GM23338 (cell line): ENCODE measurements around the gene C14orf180. TPM values are rescaled to one million over a fixed set of nuclear protein-coding genes. Genes with fewer than 3 reads are reported as not detected.

Source experiments
- ATAC-seq: fragments of 200-7000 bp; cut with Tn5 transposase; 3 replicates; pipeline ENCODE4 v1.9.1; 2020
- DNase-seq: peaks from one replicate; pipeline ENCODE4 v3.0.0-alpha.2; 2015; ENCODE audit warnings: low spot score
- H2AFZ ChIP-seq: fragments of 200-600 bp; sonication (generic); 2 replicates; pipeline ENCODE4 v1.8.0; 2016; ENCODE audit warnings: antibody characterized with exemption, mild to moderate bottlenecking, moderate library complexity
- H3F3A ChIP-seq: fragments of 200-600 bp; sonication (generic); replicated peaks from 2 replicates; pipeline ENCODE4 v1.8.0; 2017; ENCODE audit warnings: antibody characterized with exemption, mixed run types, low read depth
- H3K27ac ChIP-seq: fragments of 200-600 bp; sonication (generic); 2 replicates; pipeline ENCODE4 v1.6.1; 2016; ENCODE audit warnings: low read depth
- H3K27me3 ChIP-seq: fragments of 200-600 bp; sonication (generic); 2 replicates; pipeline ENCODE4 v1.8.0; 2016; ENCODE audit warnings: mild to moderate bottlenecking, mixed run types, moderate library complexity; ENCODE audit not compliant: insufficient read depth
- H3K36me3 ChIP-seq: fragments of 200-600 bp; sonication (generic); 2 replicates; pipeline ENCODE4 v1.8.0; 2016; ENCODE audit warnings: mild to moderate bottlenecking; ENCODE audit not compliant: insufficient read depth
- H3K4me1 ChIP-seq: fragments of 200-600 bp; sonication (generic); 2 replicates; pipeline ENCODE4 v1.8.0; 2016; ENCODE audit warnings: mild to moderate bottlenecking, moderate library complexity; ENCODE audit not compliant: insufficient read depth
- H3K4me2 ChIP-seq: fragments of 200-600 bp; sonication (generic); 2 replicates; pipeline ENCODE4 v1.7.1; 2017; ENCODE audit warnings: mixed run types
- H3K4me3 ChIP-seq: fragments of 200-600 bp; sonication (generic); 2 replicates; pipeline ENCODE4 v1.6.1; 2016; ENCODE audit warnings: mixed run types
- H3K79me2 ChIP-seq: fragments of 200-600 bp; sonication (generic); replicated peaks from 2 replicates; pipeline ENCODE4 v1.8.0; 2017; ENCODE audit warnings: mild to moderate bottlenecking; ENCODE audit not compliant: insufficient read depth
- H3K9me2 ChIP-seq: fragments of 200-600 bp; sonication (generic); 2 replicates; pipeline ENCODE4 v1.8.0; 2017; ENCODE audit not compliant: insufficient read depth
- H4K20me1 ChIP-seq: fragments of 200-600 bp; sonication (generic); replicated peaks from 2 replicates; pipeline ENCODE4 v1.8.0; 2017; ENCODE audit warnings: mild to moderate bottlenecking; ENCODE audit not compliant: insufficient read depth
- H3K27ac Mint-ChIP-seq: 2 replicates; pipeline ENCODE4 v1.8.0; 2020; ENCODE audit warnings: inconsistent platforms, mild to moderate bottlenecking, moderate library complexity, mixed read lengths
- H3K27me3 Mint-ChIP-seq: 3 replicates; pipeline ENCODE4 v1.8.0; 2022; ENCODE audit warnings: low read depth, mild to moderate bottlenecking, moderate library complexity, mixed read lengths, inconsistent platforms; ENCODE audit not compliant: insufficient read depth, poor library complexity
- H3K36me3 Mint-ChIP-seq: 3 replicates; pipeline ENCODE4 v1.8.0; 2021; ENCODE audit warnings: low read depth, mild to moderate bottlenecking, inconsistent platforms, moderate library complexity, mixed read lengths
- H3K4me1 Mint-ChIP-seq: 3 replicates; pipeline ENCODE4 v1.8.0; 2020; ENCODE audit warnings: mild to moderate bottlenecking, inconsistent platforms, mixed read lengths
- H3K4me3 Mint-ChIP-seq: 3 replicates; pipeline ENCODE4 v1.8.0; 2021; ENCODE audit warnings: moderate library complexity, mild to moderate bottlenecking, inconsistent platforms, mixed read lengths
- H3K9me3 Mint-ChIP-seq: 3 replicates; pipeline ENCODE4 v1.8.0; 2020; ENCODE audit warnings: moderate library complexity, mild to moderate bottlenecking, inconsistent platforms, mixed read lengths
- CREB1 ChIP-seq: fragments of 250-450 bp; sonication (Bioruptor Pico); IDR thresholded peaks from 2 replicates; pipeline ENCODE4 v1.5.0; 2020; ENCODE audit warnings: low read depth, mild to moderate bottlenecking, moderate library complexity
- CTCF ChIP-seq, 2 experiments: fragments of 200-600 bp in 1 of 2; sonication (generic) in 1 of 2; conservative IDR thresholded peaks; 2 replicates each; pipeline versions ENCODE4 v1.5.1 to v1.6.1; 2016 to 2017; ENCODE audit warnings: antibody characterized with exemption in 2 of 2, low read depth in 2 of 2, mild to moderate bottlenecking in 2 of 2, moderate library complexity in 1 of 2
- EZH2 ChIP-seq: fragments of 200-600 bp; sonication (generic); IDR thresholded peaks from one replicate; pipeline ENCODE4 v1.8.0; 2017; ENCODE audit warnings: antibody characterized with exemption, mild to moderate bottlenecking, low read depth; ENCODE audit not compliant: unreplicated experiment
- EZH2phosphoT487 ChIP-seq: fragments of 200-600 bp; sonication (generic); IDR thresholded peaks from one replicate; pipeline ENCODE4 v1.8.1; 2018; ENCODE audit warnings: antibody characterized with exemption; ENCODE audit not compliant: unreplicated experiment
- JUNB ChIP-seq: IDR thresholded peaks from one replicate; pipeline ENCODE4 v1.6.1; 2016; ENCODE audit warnings: antibody characterized with exemption; ENCODE audit not compliant: unreplicated experiment
- NANOG ChIP-seq: IDR thresholded peaks from 2 replicates; pipeline ENCODE4 v1.6.1; 2016; ENCODE audit warnings: antibody characterized with exemption, borderline replicate concordance
- POLR2AphosphoS5 ChIP-seq: IDR thresholded peaks from 2 replicates; pipeline ENCODE4 v1.6.1; 2016; ENCODE audit warnings: antibody characterized with exemption, low read depth
- REST ChIP-seq: IDR thresholded peaks from one replicate; pipeline ENCODE4 v1.6.1; 2018; ENCODE audit warnings: antibody characterized with exemption; ENCODE audit not compliant: unreplicated experiment
- STAT1 ChIP-seq: IDR thresholded peaks from one replicate; pipeline ENCODE4 v1.6.1; 2016; ENCODE audit warnings: antibody characterized with exemption; ENCODE audit not compliant: unreplicated experiment
- ZNF114 ChIP-seq: fragments of 250-450 bp; sonication (Bioruptor Pico); IDR thresholded peaks from 2 replicates; pipeline ENCODE4 v1.5.0; 2020; ENCODE audit warnings: mild to moderate bottlenecking, moderate library complexity
- ZNF331 ChIP-seq: fragments of 250-450 bp; sonication (Bioruptor Pico); IDR thresholded peaks from 2 replicates; pipeline ENCODE4 v1.5.0; 2020; ENCODE audit warnings: low read depth, mild to moderate bottlenecking, moderate library complexity
- ZNF462 ChIP-seq: fragments of 250-450 bp; sonication (Bioruptor Pico); IDR thresholded peaks from 2 replicates; pipeline ENCODE4 v1.5.0; 2020; ENCODE audit warnings: mild to moderate bottlenecking, moderate library complexity
- polyA plus RNA-seq: library from polyadenylated mRNA; unstranded; fragments of >200 nt; fragmentation: Nextera tagmentation; extraction: Ambion mirVana; gene quantifications from 2 replicates; pipeline ENCODE4 v1.2.1, GENCODE V29; 2016
- total RNA-seq: library from RNA; depleted of rRNA; stranded (reverse); fragments of >200 nt; shearing (Covaris generic); gene quantifications from 2 replicates; pipeline ENCODE4 v1.2.3, GENCODE V29; 2014
- TF ChIP-seq, protein P1 (sequence below): IDR thresholded peaks from 2 replicates; pipeline ENCODE4 v1.6.1; 2016; ENCODE audit warnings: antibody characterized with exemption

The C14orf180 gene
- total and polyA plus RNA-seq, 2 experiments from 2014 or later, result not detected

DNA sequence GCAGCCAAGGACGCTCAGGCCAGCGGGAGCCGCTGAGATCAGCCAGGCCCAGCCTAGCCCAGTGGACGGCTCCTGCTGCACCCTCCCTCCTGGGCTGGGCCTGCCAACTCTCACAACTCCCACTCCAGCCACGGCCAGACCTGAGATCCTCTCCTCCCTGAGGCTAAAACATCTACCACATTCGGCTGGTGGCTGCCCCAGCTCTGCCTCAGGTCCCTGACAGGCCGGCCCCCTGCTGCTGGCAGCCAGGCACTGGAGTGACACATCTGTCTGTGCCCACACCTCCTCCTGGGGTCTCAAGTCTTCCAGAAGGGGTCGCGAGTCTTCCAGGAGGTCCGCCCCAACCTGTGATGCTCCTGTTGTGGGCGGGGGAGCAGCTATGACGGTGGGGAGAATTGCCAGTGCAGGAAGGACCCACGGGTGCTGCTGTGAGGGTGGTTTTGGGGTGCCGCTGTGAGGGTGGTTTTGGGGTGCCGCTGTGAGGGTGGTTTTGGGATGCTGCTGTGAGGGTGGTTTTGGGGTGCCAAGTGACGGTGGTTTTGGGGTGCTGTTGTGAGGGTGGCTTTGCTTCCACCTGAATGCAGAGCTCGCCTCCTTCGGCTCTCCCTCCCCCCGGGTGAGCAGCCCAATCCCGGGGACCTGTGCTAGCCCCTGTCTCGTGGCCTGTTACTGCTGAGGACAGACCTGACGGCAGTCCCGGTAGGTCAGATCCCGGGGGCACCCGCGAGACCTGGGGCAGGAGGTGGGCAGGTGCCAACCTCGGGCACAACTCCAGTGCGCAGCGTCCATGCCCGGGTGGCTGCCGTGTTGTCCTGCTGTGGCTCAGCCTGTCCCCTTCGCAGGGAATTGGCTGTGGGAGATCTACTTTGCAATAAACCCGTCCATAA, 27.5 kb upstream of the C14orf180 start:
- no peaks in the 10 kb centered on the region for H3F3A ChIP-seq
- Mint-ChIP-seq H3K9me3 (no peaks in the 10 kb centered on the region), H3K4me3 (no peak overlapping the region), H3K4me1 (peaks cover 8% of the 10 kb centered on the region), H3K36me3 (no peaks in the 10 kb centered on the region), H3K27ac (no peak overlapping the region), H3K27me3 (peaks cover 6% of the 10 kb centered on the region)
- H3K4me1 ChIP-seq, result no peaks in the 10 kb centered on the region
- ATAC-seq (no peak), DNase-seq (no peak)
- no peak overlapping the region for H2AFZ ChIP-seq
- TF ChIP-seq ZNF331 (CRISPR knock-in tag) (no peak), NANOG (no peak), EZH2 (no peak), CREB1 (no peak), POLR2AphosphoS5 (no peak), EZH2phosphoT487 (no peak), STAT1 (no peak), ZNF462 (CRISPR knock-in tag) (no peak), CTCF (conservative IDR thresholded peaks at IDR 0.05; ENCODE audit: low read depth in 2 of 2) (no peak), REST (no peak), ZNF114 (CRISPR knock-in tag) (no peak), JUNB (no peak)
- TF ChIP-seq, protein P1, sequence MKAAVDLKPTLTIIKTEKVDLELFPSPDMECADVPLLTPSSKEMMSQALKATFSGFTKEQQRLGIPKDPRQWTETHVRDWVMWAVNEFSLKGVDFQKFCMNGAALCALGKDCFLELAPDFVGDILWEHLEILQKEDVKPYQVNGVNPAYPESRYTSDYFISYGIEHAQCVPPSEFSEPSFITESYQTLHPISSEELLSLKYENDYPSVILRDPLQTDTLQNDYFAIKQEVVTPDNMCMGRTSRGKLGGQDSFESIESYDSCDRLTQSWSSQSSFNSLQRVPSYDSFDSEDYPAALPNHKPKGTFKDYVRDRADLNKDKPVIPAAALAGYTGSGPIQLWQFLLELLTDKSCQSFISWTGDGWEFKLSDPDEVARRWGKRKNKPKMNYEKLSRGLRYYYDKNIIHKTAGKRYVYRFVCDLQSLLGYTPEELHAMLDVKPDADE, result no peak
- H4K20me1 ChIP-seq, result no peaks in the 10 kb centered on the region
- no peak overlapping the region for H3K27ac ChIP-seq
- no peaks in the 10 kb centered on the region for H3K9me2 ChIP-seq
- no peaks in the 10 kb centered on the region for H3K36me3 ChIP-seq
- no peaks in the 10 kb centered on the region for H3K27me3 ChIP-seq
- no peaks in the 10 kb centered on the region for H3K79me2 ChIP-seq
- no peak overlapping the region for H3K4me3 ChIP-seq
- no peak overlapping the region for H3K4me2 ChIP-seq
